GM21723 (cell line): Measurements from ENCODE around the gene KIAA0513.
A peak's percentile ranks its signal among the peaks of the same experiment; 100 is the strongest.

Experiments
- ATAC-seq: cut with Tn5 transposase; IDR thresholded peaks from one replicate; pipeline ENCODE4 v1.9.1; 2021; ENCODE audit warnings: mild to moderate bottlenecking, moderate library complexity; ENCODE audit not compliant: unreplicated experiment

The KIAA0513 gene

GRCh38 chr16:85027349-85027957 lies at the start of gene KIAA0513:
Gene KIAA0513, plus strand, starts transcription at chr16:85027795. Its CDS starts 39,277 bp downstream, at chr16:85067072.
- peak; percentile 74 for ATAC-seq

GRCh38 chr16:84979516-84979915 lies 48.1 kb upstream of the KIAA0513 start:
- no peak for ATAC-seq

- no peak for ATAC-seq
Measured at GRCh38 chr16:84982434-84982833, 45.2 kb upstream of the KIAA0513 start.

GRCh38 chr16:84985079-84986065 lies 42.2 kb upstream of the KIAA0513 start:
- ATAC-seq: no peak

- no peak for ATAC-seq
Measured at GRCh38 chr16:84986102-84986501, 41.5 kb upstream of the KIAA0513 start.

- no peak for ATAC-seq
Measured at GRCh38 chr16:84986879-84987278, 40.7 kb upstream of the KIAA0513 start.

GRCh38 chr16:84988328-84989080 lies 39.1 kb upstream of the KIAA0513 start:
- ATAC-seq: no peak

- ATAC-seq: no peak
Measured at GRCh38 chr16:84989749-84990620, 37.6 kb upstream of the KIAA0513 start.

GRCh38 chr16:84990782-84991181 lies 36.8 kb upstream of the KIAA0513 start:
- ATAC-seq: no peak

GRCh38 chr16:84992717-84993075 lies 34.9 kb upstream of the KIAA0513 start:
- ATAC-seq: no peak

- no peak for ATAC-seq
Measured at GRCh38 chr16:84993926-84994325, 33.7 kb upstream of the KIAA0513 start.

GRCh38 chr16:84995663-84996062 lies 31.9 kb upstream of the KIAA0513 start:
- ATAC-seq: no peak

GRCh38 chr16:84996365-84996764 lies 31.2 kb upstream of the KIAA0513 start:
- no peak for ATAC-seq

GRCh38 chr16:84999200-84999599 lies 28.4 kb upstream of the KIAA0513 start:
- no peak for ATAC-seq

GRCh38 chr16:84999857-85000480 lies 27.6 kb upstream of the KIAA0513 start:
- ATAC-seq: no peak

- no peak for ATAC-seq
Measured at GRCh38 chr16:85002099-85002541, 25.5 kb upstream of the KIAA0513 start.

- ATAC-seq: no peak
Measured at GRCh38 chr16:85002608-85003007, 25.0 kb upstream of the KIAA0513 start.

- no peak for ATAC-seq
Measured at GRCh38 chr16:85003076-85003475, 24.5 kb upstream of the KIAA0513 start.

GRCh38 chr16:85003725-85004586 lies 23.6 kb upstream of the KIAA0513 start:
- no peak for ATAC-seq
